GM23338 (cell line): ENCODE data around the gene THUMPD2.
"Not testable (repeated sequence)": the region's sequence is repeated elsewhere in the genome, so short reads cannot be mapped to it uniquely, and the experiment has no call there.

Experiments used
- CREB1 ChIP-seq: fragments of 250-450 bp; sonication (Bioruptor Pico); IDR thresholded peaks from 2 replicates; pipeline ENCODE4 v1.5.0; 2020; ENCODE audit warnings: low read depth, mild to moderate bottlenecking, moderate library complexity
- CTCF ChIP-seq, 2 experiments: fragments of 200-600 bp in 1 of 2; sonication (generic) in 1 of 2; conservative IDR thresholded peaks; 2 replicates each; pipeline versions ENCODE4 v1.5.1 to v1.6.1; 2016 to 2017; ENCODE audit warnings: antibody characterized with exemption in 2 of 2, low read depth in 2 of 2, mild to moderate bottlenecking in 2 of 2, moderate library complexity in 1 of 2
- EZH2 ChIP-seq: fragments of 200-600 bp; sonication (generic); IDR thresholded peaks from one replicate; pipeline ENCODE4 v1.8.0; 2017; ENCODE audit warnings: antibody characterized with exemption, mild to moderate bottlenecking, low read depth; ENCODE audit not compliant: unreplicated experiment
- EZH2phosphoT487 ChIP-seq: fragments of 200-600 bp; sonication (generic); IDR thresholded peaks from one replicate; pipeline ENCODE4 v1.8.1; 2018; ENCODE audit warnings: antibody characterized with exemption; ENCODE audit not compliant: unreplicated experiment
- JUNB ChIP-seq: IDR thresholded peaks from one replicate; pipeline ENCODE4 v1.6.1; 2016; ENCODE audit warnings: antibody characterized with exemption; ENCODE audit not compliant: unreplicated experiment
- NANOG ChIP-seq: IDR thresholded peaks from 2 replicates; pipeline ENCODE4 v1.6.1; 2016; ENCODE audit warnings: antibody characterized with exemption, borderline replicate concordance
- POLR2AphosphoS5 ChIP-seq: IDR thresholded peaks from 2 replicates; pipeline ENCODE4 v1.6.1; 2016; ENCODE audit warnings: antibody characterized with exemption, low read depth
- REST ChIP-seq: IDR thresholded peaks from one replicate; pipeline ENCODE4 v1.6.1; 2018; ENCODE audit warnings: antibody characterized with exemption; ENCODE audit not compliant: unreplicated experiment
- STAT1 ChIP-seq: IDR thresholded peaks from one replicate; pipeline ENCODE4 v1.6.1; 2016; ENCODE audit warnings: antibody characterized with exemption; ENCODE audit not compliant: unreplicated experiment
- ZNF462 ChIP-seq: fragments of 250-450 bp; sonication (Bioruptor Pico); IDR thresholded peaks from 2 replicates; pipeline ENCODE4 v1.5.0; 2020; ENCODE audit warnings: mild to moderate bottlenecking, moderate library complexity

- TF ChIP-seq CTCF (conservative IDR thresholded peaks at IDR 0.05; ENCODE audit: low read depth in 2 of 2); EZH2; ZNF462; POLR2AphosphoS5; JUNB; REST; STAT1; NANOG; EZH2phosphoT487: not testable (repeated sequence)
- TF ChIP-seq CREB1 (CRISPR knock-in tag): peak; percentile 34; the same call in 1 of the 2 replicates
Observed at GRCh38 chr2:39790216-39790818, 11.3 kb upstream of the THUMPD2 start.
